ENCODE data around the gene ELFN2. TPM values are rescaled to one million over a fixed set of nuclear protein-coding genes. Genes with fewer than 3 reads are reported as not detected.

The ELFN2 gene
- polyA plus RNA-seq, 3 donors = 0.01 TPM; not detected in 2

GRCh38 chr22:37377927-37378326, 49.4 kb downstream of the ELFN2 start:
- Mint-ChIP-seq H3K27ac (no peak overlapping the region), H3K4me1 (no peaks in the 10 kb centered on the region), H3K9me3 (peaks cover 0 to 2% (median 0%) of the 10 kb centered on the region in 7 donors), H3K36me3 (no peaks in the 10 kb centered on the region), H3K4me3 (no peak overlapping the region), H3K27me3 (ENCODE audit: low read depth in 3 of 3) (peaks cover 6 to 47% (median 24%) of the 10 kb centered on the region in 3 donors)
- H2AFZ ChIP-seq (ENCODE audit: insufficient read depth, low read depth, low read length, poor library complexity, severe bottlenecking) = no peak overlapping the region
- no peak overlapping the region for H3K27ac ChIP-seq (ENCODE audit: low read depth in 1 of 2, low read length in 2 of 2)
- intact Hi-C loops (cut with micrococcal nuclease) = no loop called here
- H3K4me2 ChIP-seq (replicated peaks; ENCODE audit: extremely low read depth, low read length, poor library complexity, severe bottlenecking) = no peak overlapping the region
- peaks cover 0 to 17% of the 10 kb centered on the region in 2 donors for H3K27me3 ChIP-seq (ENCODE audit: control insufficient read depth in 2 of 2, insufficient read depth in 2 of 2, low read length in 2 of 2)
- no peaks in the 10 kb centered on the region for H3K79me2 ChIP-seq (ENCODE audit: insufficient read depth, low read length)
- no peaks in the 10 kb centered on the region for H3K9me3 ChIP-seq (replicated peaks in 1 of 2; ENCODE audit: control insufficient read depth in 1 of 2, insufficient read depth in 1 of 2, low read length in 2 of 2)
- H3K4me3 ChIP-seq (replicated peaks in 1 of 3; ENCODE audit: low read depth in 2 of 3, low read length in 3 of 3) = no peak overlapping the region
- no peaks in the 10 kb centered on the region for H4K20me1 ChIP-seq (ENCODE audit: insufficient read depth, low read length)
- DNase-seq = no peak
- H3K4me1 ChIP-seq (ENCODE audit: control insufficient read depth in 1 of 2, insufficient read depth in 2 of 2, low read length in 2 of 2) = no peaks in the 10 kb centered on the region
- H3K9ac ChIP-seq (ENCODE audit: insufficient read depth, low read length, poor library complexity, severe bottlenecking) = no peak overlapping the region
- 86% methylated on average over 12 of the region's 14 CpGs for WGBS (ENCODE audit: insufficient coverage)
- no peaks in the 10 kb centered on the region for H3K36me3 ChIP-seq (replicated peaks in 1 of 2; ENCODE audit: control insufficient read depth in 1 of 2, insufficient read depth in 2 of 2, low read length in 2 of 2)
- TF ChIP-seq CTCF (IDR thresholded peaks at IDR 0.05) = no peak

GRCh38 chr22:37377138-37377537, 50.1 kb downstream of the ELFN2 start:
- peaks cover 0 to 2% (median 0%) of the 10 kb centered on the region in 7 donors for H3K9me3 Mint-ChIP-seq
- no peak overlapping the region for H3K4me3 Mint-ChIP-seq
- H3K36me3 Mint-ChIP-seq = no peaks in the 10 kb centered on the region
- Histone ChIP-seq H3K79me2 (ENCODE audit: insufficient read depth, low read length) (no peaks in the 10 kb centered on the region), H3K4me1 (ENCODE audit: control insufficient read depth in 1 of 2, insufficient read depth in 2 of 2, low read length in 2 of 2) (no peaks in the 10 kb centered on the region), H4K20me1 (ENCODE audit: insufficient read depth, low read length) (no peaks in the 10 kb centered on the region), H2AFZ (ENCODE audit: insufficient read depth, low read depth, low read length, poor library complexity, severe bottlenecking) (no peak overlapping the region), H3K4me3 (replicated peaks in 1 of 3; ENCODE audit: low read depth in 2 of 3, low read length in 3 of 3) (no peak overlapping the region), H3K9ac (ENCODE audit: insufficient read depth, low read length, poor library complexity, severe bottlenecking) (no peak overlapping the region), H3K27me3 (ENCODE audit: control insufficient read depth in 2 of 2, insufficient read depth in 2 of 2, low read length in 2 of 2) (peaks cover 0 to 17% of the 10 kb centered on the region in 2 donors), H3K9me3 (replicated peaks in 1 of 2; ENCODE audit: control insufficient read depth in 1 of 2, insufficient read depth in 1 of 2, low read length in 2 of 2) (no peaks in the 10 kb centered on the region), H3K36me3 (replicated peaks in 1 of 2; ENCODE audit: control insufficient read depth in 1 of 2, insufficient read depth in 2 of 2, low read length in 2 of 2) (no peaks in the 10 kb centered on the region), H3K27ac (ENCODE audit: low read depth in 1 of 2, low read length in 2 of 2) (no peak overlapping the region), H3K4me2 (replicated peaks; ENCODE audit: extremely low read depth, low read length, poor library complexity, severe bottlenecking) (no peak overlapping the region)
- 100% methylated on average over 2 of the region's 3 CpGs for WGBS (ENCODE audit: insufficient coverage)
- intact Hi-C loops (cut with micrococcal nuclease) = no loop called here
- TF ChIP-seq CTCF (IDR thresholded peaks at IDR 0.05) = no peak
- no peak for DNase-seq
- no peak overlapping the region for H3K27ac Mint-ChIP-seq
- no peaks in the 10 kb centered on the region for H3K4me1 Mint-ChIP-seq
- peaks cover 6 to 46% (median 25%) of the 10 kb centered on the region in 3 donors for H3K27me3 Mint-ChIP-seq (ENCODE audit: low read depth in 3 of 3)
